Endothelial cell (in vitro differentiated cells): Measurements from ENCODE around the gene TPRG1. TPM values are rescaled to one million over a fixed set of nuclear protein-coding genes. Genes with fewer than 3 reads are reported as not detected.

Experiments used
- DNase-seq: peaks from one replicate; pipeline ENCODE4 v3.0.0; 2021; ENCODE audit warnings: low spot score
- H3K27ac Mint-ChIP-seq: one replicate; pipeline ENCODE4 v1.8.0; 2021; ENCODE audit warnings: mixed read lengths, inconsistent platforms; ENCODE audit not compliant: unreplicated experiment
- H3K27me3 Mint-ChIP-seq: one replicate; pipeline ENCODE4 v1.8.0; 2021; ENCODE audit warnings: mild to moderate bottlenecking, moderate library complexity, mixed read lengths, inconsistent platforms; ENCODE audit not compliant: unreplicated experiment
- H3K36me3 Mint-ChIP-seq: one replicate; pipeline ENCODE4 v1.8.0; 2021; ENCODE audit warnings: mild to moderate bottlenecking, low read depth, mixed read lengths, inconsistent platforms; ENCODE audit not compliant: unreplicated experiment
- H3K4me1 Mint-ChIP-seq: one replicate; pipeline ENCODE4 v1.8.0; 2021; ENCODE audit warnings: mild to moderate bottlenecking, mixed read lengths, inconsistent platforms; ENCODE audit not compliant: unreplicated experiment
- H3K4me3 Mint-ChIP-seq: one replicate; pipeline ENCODE4 v1.8.0; 2021; ENCODE audit warnings: mild to moderate bottlenecking, mixed read lengths, inconsistent platforms; ENCODE audit not compliant: unreplicated experiment
- H3K9me3 Mint-ChIP-seq: one replicate; pipeline ENCODE4 v1.8.0; 2021; ENCODE audit warnings: mixed read lengths, inconsistent platforms; ENCODE audit not compliant: unreplicated experiment
- total RNA-seq: library from RNA; stranded (reverse); fragmentation: NEBNext Ultra II Directional; extraction: Animal tissue kit (Norgen Biotek cat#: 25700); gene quantifications from one replicate; pipeline ENCODE4 v1.2.1, GENCODE V29; 2021; ENCODE audit not compliant: unreplicated experiment
- TF ChIP-seq, protein P1 (sequence below): fragments of 200-600 bp; sonication (generic); IDR thresholded peaks from one replicate; pipeline ENCODE4 v1.5.0; 2021; ENCODE audit warnings: antibody characterized with exemption; ENCODE audit not compliant: unreplicated experiment

The TPRG1 gene
- total RNA-seq, 1 donor from 2014 or later: 2.1 TPM

DNA sequence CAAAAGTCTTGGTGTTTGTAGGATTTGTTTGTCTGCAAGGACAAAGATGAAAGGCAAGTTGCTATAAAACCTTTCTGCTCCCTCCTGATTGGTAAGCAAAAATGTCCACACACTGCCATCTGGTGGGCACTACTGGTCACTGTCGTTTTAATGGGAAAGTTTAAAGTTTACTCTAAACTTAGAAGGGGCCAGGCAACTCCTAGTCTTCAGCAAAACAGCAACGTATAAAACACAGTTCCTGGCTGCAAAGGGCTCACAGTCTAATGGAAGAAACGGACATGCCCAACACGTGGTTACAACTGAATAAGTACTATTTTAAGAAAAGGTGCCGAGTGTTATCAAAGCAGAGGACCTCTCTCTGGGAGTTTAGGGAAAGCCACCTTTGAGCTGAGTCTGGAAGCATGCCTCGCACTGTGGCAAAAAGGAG, 23.7 kb upstream of the TPRG1 start:
- no peaks in the 10 kb centered on the region for H3K36me3 Mint-ChIP-seq
- no peak overlapping the region for H3K27ac Mint-ChIP-seq
- no peak overlapping the region for H3K4me3 Mint-ChIP-seq
- H3K4me1 Mint-ChIP-seq: peaks cover 48% of the 10 kb centered on the region
- DNase-seq: peak; percentile 63
- no peaks in the 10 kb centered on the region for H3K27me3 Mint-ChIP-seq
- H3K9me3 Mint-ChIP-seq: no peaks in the 10 kb centered on the region
- TF ChIP-seq, protein P1, sequence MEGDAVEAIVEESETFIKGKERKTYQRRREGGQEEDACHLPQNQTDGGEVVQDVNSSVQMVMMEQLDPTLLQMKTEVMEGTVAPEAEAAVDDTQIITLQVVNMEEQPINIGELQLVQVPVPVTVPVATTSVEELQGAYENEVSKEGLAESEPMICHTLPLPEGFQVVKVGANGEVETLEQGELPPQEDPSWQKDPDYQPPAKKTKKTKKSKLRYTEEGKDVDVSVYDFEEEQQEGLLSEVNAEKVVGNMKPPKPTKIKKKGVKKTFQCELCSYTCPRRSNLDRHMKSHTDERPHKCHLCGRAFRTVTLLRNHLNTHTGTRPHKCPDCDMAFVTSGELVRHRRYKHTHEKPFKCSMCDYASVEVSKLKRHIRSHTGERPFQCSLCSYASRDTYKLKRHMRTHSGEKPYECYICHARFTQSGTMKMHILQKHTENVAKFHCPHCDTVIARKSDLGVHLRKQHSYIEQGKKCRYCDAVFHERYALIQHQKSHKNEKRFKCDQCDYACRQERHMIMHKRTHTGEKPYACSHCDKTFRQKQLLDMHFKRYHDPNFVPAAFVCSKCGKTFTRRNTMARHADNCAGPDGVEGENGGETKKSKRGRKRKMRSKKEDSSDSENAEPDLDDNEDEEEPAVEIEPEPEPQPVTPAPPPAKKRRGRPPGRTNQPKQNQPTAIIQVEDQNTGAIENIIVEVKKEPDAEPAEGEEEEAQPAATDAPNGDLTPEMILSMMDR: peak; percentile 78

DNA sequence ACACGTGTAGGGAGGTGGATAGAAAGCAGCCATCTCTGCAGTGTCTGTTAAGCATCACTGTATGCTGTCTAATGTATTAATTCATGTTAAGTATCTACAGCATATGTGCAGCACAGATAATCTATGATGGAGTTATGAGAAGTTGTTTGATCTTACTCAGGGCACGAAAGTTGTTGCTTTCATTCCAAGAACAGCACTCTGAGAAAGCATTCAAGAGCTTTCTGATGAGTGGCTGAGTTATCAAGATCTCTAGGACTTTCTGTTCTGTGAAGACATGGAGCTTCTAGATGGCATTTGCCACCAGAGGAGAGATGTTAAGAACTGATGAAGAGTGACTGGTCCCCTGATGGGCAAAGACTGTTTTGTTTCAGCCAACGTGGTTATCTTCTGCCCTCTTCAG, 22.6 kb upstream of the TPRG1 start:
- Mint-ChIP-seq H3K27ac (no peak overlapping the region), H3K9me3 (no peaks in the 10 kb centered on the region), H3K27me3 (no peaks in the 10 kb centered on the region), H3K4me3 (no peak overlapping the region), H3K4me1 (peaks cover 37% of the 10 kb centered on the region), H3K36me3 (no peaks in the 10 kb centered on the region)
- no peak for DNase-seq
- TF ChIP-seq, protein P1: no peak

DNA sequence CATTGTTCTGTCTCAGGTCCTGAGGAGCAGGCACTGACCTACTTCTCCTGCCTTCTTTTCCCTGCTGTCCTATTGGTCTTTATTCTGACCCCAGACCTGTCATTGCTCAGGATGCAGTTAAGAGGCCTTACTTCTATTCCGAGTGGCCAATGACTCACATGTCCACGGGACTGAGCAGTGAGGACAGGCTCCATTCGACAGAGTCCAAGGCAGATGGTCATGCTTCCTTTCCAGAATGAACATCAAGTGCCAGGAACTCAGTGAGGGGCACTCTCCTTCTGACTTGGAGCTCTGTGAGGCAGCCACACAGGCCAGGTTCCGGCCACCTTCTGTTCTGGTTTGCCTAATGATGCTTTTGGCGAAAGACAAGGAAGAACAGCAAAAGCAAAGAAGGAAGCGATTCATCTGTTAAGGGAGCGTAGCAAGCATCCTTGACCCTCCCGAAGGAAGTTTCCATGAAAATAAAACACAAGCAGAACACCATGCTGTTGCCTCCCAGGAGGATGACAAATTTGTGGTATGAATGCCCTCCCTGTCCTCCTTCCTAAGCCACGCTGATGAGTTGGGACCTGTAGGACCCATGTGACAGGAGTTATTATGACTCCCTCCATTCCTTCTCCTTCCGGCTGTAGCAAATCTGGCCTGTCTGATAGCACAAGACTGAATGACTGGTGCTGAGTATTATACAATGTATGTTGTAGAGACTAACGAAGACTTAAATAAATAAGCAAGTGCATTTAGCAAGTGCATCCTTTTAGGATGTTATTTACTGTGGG, 14.4 kb upstream of the TPRG1 start:
- no peak for DNase-seq
- TF ChIP-seq, protein P1: no peak
- peaks cover 1% of the 10 kb centered on the region for H3K27me3 Mint-ChIP-seq

DNA sequence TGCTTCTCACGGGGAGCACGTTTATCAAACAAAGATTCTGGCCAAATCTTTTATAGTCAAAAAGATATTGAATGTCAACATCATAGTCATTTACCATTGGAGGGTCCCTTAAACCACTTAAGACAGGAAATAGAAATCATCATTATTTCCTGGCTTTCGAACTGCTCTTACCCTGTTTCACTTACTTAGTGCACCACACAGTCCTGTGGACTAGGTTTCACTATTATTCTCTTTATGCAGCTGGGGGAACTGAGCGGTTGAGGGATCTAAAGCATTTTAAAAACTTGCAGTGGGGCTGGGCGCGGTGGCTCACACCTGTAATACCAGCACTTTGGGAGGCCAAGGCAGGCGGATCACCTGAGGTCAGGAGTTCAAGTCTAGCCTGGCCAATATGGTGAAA, 13.7 kb upstream of the TPRG1 start:
- Mint-ChIP-seq H3K4me3 (no peak overlapping the region), H3K9me3 (no peaks in the 10 kb centered on the region), H3K4me1 (no peaks in the 10 kb centered on the region), H3K36me3 (peaks cover 3% of the 10 kb centered on the region), H3K27me3 (peaks cover 1% of the 10 kb centered on the region), H3K27ac (no peak overlapping the region)
- no peak for DNase-seq
- TF ChIP-seq, protein P1: no peak

More for the DNA sequence above, 14.4 kb upstream of the TPRG1 start:
- H3K27ac Mint-ChIP-seq: no peak overlapping the region
- H3K4me3 Mint-ChIP-seq: no peak overlapping the region
- peaks cover 3% of the 10 kb centered on the region for H3K36me3 Mint-ChIP-seq
- H3K4me1 Mint-ChIP-seq: no peaks in the 10 kb centered on the region
- H3K9me3 Mint-ChIP-seq: no peaks in the 10 kb centered on the region

DNA sequence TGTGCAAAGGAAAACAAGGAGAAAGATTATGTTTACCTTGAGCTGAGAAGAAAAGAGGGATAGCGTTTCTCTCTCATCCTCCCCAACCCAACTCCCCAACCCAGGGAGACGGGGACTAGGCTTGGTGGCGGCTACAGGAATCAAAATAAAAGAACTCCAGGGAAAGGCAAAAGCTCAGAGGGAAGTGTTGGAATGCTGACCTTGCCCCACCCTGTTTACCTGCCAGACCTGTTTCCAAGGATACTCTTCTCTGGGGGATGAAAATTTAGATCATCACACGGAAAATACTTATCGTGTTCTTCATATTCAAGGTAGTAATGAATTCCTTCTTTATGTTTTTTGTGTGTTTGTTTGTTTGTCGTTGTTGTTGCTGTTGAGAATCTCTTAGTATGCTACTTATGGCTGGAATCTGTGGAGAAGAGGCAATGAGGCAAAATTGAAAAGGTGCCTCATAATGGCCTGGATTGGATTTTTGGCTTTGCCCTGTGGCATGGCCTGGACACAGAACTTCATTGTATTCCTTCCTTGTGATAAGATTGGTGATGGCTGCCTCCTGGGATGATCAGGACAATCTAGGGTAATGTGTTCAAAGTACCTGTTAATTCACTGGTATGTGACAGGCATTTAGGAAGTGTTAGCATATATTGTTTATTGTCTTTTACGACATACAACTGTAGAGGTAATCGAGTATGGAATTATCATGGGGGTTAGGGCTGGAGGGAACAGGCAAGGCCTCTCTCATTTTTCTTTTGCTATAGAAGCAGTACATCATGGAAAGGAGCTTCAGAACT, 11.1 kb upstream of the TPRG1 start:
- Mint-ChIP-seq H3K36me3 (peaks cover 3% of the 10 kb centered on the region), H3K9me3 (no peaks in the 10 kb centered on the region), H3K4me1 (no peaks in the 10 kb centered on the region), H3K27ac (no peak overlapping the region), H3K27me3 (peaks cover under 1% of the 10 kb centered on the region), H3K4me3 (no peak overlapping the region)
- TF ChIP-seq, protein P1: no peak
- no peak for DNase-seq
